ENCODE results near the gene ABCG1. TPM values are rescaled to one million over a fixed set of nuclear protein-coding genes. Genes with fewer than 3 reads are reported as not detected.
"Not testable (repeated sequence)": the region's sequence is repeated elsewhere in the genome, so short reads cannot be mapped to it uniquely, and the experiment has no call there.

Gene ABCG1
- 19.5 and 37.8 TPM in 2 replicates for total RNA-seq

DNA sequence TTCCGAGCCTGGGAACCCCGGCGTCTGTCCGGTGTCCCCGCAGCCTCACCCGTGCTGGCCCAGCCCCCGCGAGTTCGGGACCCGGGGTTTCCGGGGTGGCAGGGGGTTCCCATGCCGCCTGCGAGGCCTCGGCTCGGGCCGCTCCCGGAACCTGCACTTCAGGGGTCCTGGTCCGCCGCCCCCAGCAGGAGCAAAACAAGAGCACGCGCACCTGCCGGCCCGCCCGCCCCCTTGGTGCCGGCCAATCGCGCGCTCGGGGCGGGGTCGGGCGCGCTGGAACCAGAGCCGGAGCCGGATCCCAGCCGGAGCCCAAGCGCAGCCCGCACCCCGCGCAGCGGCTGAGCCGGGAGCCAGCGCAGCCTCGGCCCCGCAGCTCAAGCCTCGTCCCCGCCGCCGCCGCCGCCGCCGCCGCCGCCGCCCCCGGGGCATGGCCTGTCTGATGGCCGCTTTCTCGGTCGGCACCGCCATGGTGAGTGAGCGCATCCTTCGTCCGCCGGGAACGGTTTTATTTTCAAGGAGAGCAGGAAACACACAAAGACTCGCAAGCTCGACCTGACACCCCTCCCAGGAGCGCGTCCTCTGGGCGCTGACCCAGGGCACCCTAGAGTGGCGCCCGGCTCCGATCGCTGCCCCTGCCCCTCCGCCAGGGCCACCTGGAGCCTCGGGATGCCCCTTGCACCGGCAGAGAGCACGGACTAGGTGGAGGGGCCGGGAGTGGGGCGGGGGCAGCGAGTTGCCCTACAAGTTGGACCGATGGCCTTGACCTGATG lies at the start of gene ABCG1:
ABCG1 (plus strand) TSS at position 305 of the 770 bp plus-strand sequence; CDS start at position 428, 123 bp downstream.
- DNase-seq (ENCODE audit: low read depth, low spot score): no peak

DNA sequence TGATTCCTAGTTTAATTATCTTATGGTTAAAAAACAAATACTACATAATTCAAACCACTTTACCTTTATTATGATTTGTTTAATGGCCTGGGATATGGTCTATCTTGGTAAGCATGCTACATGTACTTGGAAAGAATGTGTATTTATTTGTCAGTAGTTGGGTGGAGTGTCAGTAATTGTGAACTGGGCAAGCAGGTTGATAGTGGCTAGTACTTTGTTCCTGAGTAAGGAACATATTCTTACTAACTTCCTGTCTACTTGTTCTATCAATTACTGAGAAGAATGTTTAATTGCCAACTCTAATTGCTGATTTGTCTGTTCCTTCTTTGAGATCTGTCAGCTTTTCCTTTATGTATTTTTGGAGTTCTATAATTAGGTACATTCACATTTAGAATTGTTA lies 49.2 kb upstream of the ABCG1 start:
- DNase-seq (ENCODE audit: low read depth, low spot score): no peak

DNA sequence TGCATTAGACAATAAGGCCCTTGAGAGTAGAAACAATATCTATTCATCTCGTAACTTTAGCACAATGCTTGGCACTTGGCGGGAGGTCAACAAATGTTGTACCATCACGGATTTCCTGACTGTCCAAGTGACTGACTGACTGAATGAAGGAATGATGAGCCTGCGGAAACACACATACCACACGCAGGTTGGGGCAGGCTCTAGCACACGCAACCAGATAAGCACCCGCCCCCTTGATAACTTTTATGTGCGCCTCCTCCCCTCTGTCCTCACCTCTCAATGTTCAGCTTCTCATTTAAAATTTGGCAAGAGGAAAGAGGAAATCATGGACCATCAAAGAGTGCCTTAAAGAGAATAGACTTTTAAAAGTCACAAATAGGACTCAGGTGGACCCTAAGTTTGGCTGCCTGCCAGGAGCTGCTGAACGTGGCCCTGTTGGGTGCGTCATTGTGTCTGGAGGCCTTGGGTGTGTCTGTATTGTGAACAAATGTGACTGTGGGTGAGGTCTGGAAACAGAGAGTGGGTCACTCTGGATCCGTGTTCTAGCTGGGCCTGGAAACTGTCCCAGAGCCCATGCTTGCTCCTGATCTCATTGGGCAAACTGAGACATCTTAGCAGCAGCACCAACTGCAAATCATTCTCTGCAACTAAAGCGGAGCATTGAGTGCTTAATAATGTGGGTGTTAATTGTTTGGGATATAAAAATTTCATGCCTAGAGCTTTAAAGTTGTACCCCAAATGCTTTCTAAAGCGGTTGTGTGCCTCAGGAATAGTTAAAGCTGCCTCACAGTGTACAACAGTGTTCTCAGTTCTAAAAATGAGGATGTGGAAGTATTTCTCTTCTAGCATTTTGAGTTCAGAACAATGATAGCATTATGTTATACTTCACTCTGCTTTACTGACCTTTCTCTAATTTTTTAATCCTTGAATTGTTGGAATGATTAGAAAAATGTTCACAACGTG lies 47.6 kb upstream of the ABCG1 start:
- DNase-seq (ENCODE audit: low read depth, low spot score): no peak

DNA sequence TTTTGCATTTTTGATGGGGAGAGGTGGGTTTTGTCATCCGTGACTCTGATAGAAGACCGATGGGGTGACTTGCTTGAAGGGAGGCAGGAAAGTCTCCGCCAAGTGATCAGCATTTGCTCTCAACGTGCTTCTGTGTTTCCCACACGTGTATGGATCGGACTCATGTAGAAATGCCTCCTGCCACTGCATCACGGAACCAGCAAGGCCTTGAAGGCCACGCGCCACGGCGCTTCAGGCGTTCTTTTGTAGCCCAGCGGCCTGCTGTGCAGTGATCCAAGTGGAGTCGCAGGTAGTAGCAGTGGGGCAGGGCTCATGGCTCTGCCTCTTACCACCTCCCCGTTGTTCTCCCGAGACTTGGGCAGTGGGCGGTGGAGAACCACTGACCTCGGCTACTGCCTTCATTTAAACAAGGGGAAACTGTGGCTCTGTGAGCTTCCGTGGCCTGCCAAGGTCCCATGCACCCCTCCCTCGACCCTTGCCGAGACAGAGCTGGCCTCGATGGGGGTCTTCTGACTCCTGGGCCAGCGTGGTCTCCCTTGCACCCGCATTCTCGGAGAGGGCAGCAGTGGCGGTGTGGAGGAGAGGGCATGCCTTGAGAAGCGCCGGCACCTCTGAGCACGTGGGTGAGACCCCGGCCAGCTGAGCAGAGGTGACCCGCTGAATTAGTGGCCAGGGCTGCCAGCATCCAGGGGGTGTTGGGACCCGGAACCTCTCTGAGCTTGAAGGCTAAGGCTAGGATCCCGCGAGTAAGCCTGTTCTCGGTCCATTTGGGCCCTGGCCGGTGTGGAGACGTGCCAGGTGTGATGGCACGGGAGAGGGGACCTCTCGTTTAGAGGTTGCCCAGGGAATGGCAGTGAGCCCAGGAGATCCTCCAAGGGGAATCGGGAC lies 46.1 kb upstream of the ABCG1 start:
- DNase-seq (ENCODE audit: low read depth, low spot score): no peak

DNA sequence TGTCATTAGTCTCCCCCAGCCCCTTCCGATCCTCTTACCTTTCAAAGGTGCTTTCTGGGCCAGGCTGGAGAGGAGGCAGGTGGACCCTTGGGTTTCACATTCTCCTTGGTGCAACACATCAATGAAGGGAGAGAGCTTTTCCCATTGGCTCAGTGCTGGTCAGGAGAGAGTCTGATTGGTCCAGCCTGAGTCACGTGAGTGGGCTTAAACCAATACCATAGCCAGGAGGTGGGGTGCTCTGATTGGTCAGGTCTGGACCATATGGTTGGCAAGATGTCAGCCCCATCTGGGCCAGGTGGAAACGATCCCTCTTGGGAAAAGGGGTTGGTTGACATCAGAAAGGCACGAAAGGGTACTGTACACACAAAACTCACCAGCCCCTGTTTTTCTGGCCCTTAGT lies 44.8 kb upstream of the ABCG1 start:
- DNase-seq (ENCODE audit: low read depth, low spot score): no peak

DNA sequence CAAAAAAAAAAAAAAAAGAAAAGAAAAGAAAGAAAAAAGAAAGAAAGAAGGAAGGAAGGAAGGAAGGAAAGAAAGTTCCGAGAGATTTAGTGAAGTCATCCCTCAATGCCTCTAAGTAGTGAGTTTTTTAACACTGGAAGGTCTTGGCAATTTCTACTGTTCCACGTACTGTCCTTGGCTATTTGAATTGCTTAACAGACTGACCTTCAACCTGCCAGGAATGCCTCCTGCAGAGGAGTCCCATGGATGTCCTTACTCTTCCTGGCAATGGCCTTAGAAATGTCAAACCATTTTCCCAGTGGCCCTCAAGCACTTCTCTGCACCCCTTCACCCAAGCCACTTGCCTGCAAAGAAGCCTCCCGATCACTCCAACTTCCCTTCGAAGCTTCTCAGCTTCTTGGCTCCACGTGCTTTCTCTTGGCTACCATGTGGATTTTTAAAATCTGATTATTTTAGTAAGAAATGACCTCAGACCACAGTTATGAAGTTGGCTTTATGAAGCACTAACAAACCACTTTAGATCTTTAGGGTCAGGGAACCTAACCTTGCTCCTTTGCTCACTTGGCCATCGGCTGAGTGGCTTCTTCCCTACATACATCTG lies 43.7 kb upstream of the ABCG1 start:
- no peak for DNase-seq (ENCODE audit: low read depth, low spot score)

DNA sequence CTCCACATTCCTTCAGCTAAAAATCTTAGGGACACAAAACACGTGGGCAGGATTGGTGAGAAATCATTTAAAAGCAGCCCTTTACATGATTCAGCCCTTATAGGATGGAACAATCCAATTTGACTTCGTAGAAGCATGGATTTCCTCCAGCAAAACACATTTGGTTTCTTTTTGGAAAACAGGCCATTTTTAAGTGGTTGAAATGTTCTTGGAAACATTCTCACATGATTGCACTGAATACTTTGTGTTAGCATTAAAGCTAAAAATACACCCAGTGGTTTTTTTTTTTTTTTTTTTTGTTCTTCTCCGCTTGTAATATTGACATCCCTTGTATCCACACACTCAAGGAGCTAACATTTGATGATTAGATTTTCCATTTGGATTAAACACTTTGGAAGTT lies 42.1 kb upstream of the ABCG1 start:
- DNase-seq (ENCODE audit: low read depth, low spot score): no peak

DNA sequence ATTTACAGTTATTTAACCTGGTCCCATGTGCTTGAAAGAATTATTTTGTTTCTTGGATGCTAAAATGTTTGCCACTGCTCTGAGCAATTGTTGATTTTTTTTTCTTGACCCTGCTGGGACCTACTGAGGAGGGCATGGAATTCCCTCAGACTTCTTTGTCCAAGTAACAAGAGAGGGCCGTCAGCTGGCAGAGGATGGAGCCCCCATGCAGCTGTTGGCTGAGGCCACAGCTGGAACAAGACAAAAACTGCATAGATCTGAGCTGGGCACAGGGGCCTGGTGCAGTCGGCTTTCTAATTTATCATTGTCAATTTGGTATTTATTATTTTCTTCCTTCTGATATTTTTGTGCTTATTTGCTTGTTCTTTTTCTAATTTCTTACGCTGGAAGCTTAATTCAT lies 39.6 kb upstream of the ABCG1 start:
- no peak for DNase-seq (ENCODE audit: low read depth, low spot score)

DNA sequence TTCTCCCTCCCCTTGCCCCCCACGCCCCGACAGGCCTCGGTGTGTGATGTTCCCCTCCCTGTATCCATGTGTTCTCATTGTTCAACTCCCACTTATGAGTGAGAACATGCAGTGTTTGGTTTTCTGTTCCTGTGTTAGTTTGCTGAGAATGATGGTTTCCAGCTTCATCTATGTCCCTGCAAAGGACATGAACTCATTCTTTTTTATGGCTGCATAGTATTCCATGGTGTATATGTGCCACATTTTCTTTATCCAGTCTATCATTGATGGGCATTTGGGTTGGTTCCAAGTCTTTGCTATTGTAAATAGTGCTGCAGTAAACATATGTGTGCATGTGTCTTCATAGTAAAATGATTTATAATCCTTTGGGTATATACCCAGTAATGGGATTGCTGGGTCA lies 38.9 kb upstream of the ABCG1 start:
- not testable (repeated sequence) for DNase-seq (ENCODE audit: low read depth, low spot score)

DNA sequence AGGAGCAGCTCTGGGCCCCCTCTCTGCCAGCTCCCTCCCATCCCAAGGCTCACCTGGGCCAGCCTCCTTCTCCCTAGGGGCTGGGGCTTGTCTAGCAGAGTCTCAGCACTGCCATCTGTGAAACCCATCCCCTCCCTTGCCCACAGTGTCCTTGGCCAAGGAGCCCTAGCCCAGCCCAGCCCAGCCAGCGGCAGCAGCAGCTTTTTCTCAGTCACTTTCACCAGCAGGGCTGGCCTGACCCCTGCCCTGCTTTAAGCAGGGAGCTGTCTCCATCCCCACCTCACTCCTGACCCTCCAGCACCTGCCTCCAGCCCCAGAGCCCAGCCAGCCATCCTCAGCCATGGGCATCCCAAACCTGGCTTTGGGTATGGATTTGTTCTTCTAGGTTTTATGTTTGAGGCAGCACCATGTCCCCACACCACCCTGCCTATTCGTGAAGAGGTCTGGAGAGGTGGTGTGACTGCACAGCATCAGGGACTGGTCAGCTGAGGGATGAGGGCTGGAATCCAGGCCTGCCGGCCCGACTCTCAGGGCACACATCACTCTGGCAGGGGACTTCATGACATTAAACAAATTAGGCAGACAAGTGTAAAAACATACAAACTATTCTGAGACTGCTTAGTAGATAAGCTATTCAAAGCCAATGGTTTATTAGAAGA lies 36.1 kb upstream of the ABCG1 start:
- no peak for DNase-seq (ENCODE audit: low read depth, low spot score)

DNA sequence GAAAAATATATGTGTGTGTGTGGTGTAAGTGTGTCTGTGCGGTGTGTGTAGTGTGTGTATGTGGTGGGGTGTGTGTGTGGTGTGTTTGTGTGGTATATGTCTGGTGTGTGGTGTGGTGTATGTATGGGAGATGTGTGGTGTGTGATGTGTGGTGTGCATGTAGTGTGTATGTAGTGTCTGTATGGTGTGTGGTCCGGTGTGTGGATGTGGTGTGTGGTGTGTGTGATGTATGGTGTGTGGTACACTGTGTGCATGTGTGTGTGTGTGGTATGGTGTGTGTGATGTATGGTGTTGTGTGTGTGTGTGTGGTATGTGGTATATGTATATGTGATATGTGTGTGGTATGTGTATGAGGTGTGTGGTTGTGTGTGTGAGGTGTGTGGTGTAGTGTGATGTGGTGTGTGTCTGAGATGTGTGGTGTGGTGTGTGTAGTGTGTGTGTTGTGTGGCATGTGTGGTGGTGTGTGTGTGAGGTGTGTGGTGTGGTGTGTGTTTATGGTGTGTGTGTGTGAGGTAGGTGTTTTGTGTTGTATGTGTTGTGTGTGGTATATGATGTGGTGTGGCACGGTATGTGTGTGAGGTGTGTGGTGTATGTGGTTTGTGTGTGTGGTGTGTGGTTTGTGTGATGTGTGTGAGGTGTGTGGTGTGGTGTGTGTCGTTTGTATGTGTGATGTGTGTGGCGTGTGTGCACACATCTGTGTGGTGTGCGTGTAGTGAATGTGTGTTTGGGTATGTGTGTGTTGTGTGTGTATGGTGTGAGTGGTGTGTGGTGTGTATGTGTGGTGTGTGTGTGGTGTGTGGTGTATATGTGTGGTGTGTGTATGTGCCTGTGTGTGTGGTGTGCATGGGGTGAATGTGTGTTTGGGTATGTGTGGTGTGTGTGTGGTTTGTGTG lies 35.3 kb upstream of the ABCG1 start:
- DNase-seq (ENCODE audit: low read depth, low spot score): no peak

DNA sequence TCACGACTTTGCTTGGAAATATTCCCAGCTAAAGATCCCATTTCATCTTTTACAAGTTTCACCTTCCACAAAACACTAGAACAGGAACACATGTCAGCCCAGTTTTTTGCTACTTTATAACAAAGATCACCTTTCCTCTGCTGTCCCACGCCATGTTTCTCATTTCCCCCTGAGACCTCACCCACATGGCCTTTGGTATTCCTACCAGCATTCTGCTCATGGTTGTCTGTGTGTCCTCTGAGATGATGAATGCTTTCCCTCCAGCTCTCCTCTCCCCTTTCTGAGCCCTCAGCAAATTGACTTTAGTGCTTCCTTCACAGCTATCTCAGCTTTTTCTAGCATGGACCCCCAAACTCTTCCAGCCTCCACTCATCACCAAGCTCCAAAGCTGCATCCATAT lies 32.3 kb upstream of the ABCG1 start:
- DNase-seq (ENCODE audit: low read depth, low spot score): no peak

DNA sequence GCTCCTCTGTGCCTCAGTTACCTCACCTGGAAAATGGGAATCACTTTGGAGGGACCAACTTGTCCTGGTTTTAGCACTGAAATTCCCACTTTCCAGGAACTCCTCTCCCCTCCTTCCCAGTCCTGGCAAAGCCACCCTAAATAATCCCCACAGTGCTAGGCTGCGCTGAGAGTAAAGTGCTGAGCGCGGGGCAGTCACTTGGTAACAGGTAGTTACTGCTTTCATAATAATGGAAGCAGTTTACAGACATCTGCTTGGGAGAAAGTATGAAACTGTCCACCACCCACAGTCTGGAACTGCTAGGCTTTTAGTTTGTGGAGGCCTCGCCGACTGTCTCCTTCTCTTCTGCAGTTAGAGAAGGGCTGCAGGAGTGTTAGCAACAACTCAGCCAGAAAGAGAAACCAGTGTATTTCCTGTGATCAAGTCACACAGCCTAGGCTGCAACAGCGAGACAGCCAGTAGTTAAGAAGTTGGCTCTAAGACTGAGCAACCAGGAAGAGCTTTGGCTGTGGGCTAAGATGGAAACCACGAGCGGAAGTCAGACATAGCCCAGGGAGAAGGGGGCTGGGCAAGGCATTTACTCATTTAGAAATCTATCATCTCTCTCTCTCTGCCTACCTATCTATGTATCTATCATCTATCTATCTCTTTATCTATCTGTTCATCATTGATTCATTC lies 30.8 kb upstream of the ABCG1 start:
- no peak for DNase-seq (ENCODE audit: low read depth, low spot score)

DNA sequence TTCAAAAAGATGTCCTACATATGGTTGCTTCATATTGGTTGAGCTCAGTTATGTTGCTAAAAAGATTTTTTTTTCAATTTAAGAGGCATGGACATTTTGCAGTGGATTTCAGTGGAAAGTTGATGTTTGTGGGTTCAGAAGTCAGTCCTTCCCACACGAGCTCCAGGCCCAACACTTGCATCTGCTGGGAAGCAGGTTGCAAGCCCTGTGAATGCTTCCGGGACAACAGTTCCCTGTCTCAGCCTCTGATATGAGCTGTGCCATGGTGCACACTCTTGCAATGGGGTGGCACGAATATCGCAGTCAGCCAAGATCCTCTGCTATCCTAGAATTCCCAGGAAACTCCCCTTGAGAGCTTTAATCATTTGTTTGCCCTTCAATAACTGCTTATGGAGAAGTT lies 30.3 kb upstream of the ABCG1 start:
- DNase-seq (ENCODE audit: low read depth, low spot score): no peak

DNA sequence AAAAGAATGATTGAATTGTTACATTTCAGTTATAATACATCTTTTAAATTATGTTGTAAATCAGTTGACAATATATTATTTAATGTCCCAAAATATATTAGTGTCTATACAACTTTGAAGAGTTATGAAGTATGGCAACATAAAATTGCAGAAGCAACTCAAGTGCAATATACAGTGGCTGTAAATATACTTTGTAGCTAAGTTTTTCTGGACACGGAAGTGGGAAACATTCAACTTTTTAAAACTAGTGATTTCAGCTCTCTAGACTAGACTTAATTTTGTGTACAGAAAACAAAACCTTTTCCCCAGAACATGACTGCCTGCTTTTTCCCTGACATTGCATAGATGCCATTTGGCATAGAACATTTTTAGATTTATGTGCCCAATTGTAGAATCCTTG lies 29.5 kb upstream of the ABCG1 start:
- no peak for DNase-seq (ENCODE audit: low read depth, low spot score)

DNA sequence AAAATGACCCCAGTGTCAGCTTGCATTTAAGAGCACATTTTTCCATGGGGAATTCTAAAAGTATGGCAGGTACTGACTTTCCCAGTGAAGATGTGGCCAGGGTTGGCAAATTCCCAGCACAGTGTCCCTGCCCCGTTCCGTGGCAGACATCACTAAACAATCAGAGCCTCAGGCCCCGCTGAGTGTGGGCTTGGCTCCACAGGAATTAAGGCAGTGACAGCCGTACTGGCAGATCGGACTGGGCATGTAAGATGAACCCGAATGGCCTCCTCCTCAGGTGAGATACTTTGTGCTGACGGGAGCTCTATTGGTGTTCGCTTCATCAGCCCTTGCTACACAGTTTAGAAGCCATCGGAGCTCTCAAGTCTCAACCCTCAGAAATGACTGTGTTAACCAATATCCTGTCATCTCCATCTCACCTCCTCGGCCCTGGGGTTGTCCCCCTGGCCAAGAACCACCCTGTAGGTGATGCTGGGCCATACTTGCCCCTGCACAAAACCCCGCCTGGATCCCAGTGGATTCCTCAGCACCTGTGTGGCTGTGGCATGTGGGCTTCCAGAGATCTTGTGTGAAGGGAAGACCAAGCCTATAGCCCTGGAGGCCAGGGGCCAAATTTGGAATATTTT lies 29.0 kb upstream of the ABCG1 start:
- DNase-seq (ENCODE audit: low read depth, low spot score): no peak

DNA sequence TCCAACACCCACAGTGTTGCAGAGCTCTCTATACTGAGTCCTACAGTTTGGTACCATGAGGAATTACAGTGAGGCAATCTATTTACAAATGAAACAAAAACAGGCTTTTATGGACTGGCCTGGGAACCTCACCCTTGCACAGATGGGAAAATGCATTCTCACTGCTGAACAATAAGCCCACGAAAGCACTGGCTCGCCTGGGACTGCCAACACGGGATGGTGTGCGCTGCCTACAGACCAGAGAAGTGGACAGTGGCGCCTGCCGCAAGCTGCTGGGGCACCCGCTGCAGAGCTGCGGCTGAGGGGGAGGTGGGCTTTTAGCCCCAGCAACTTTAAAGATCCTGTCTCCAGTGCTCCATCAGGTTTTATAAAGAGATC lies 28.5 kb upstream of the ABCG1 start:
- DNase-seq (ENCODE audit: low read depth, low spot score): no peak

DNA sequence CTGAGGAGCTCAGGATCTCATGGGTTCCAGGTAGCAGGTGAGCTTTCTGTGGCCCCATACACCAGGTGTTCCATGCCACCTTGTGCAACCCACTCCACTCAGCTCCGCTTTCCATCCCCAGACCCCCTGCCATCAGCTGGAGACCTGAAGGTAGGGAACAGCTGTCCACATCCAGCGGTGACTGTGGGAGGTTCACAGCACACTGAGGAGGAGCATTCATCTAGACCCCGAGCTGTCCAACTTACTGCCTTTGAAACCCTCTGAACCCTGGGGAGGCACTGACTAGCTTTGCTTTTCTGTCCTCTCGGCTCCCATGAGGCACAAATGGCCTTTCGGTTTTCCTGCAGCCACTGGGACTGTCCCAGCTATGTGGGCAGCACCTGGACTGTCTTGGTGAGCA lies 27.9 kb upstream of the ABCG1 start:
- DNase-seq (ENCODE audit: low read depth, low spot score): no peak
